Ovary (tissue), 9 donors: ENCODE measurements around the gene SNX10. TPM values are rescaled to one million over a fixed set of nuclear protein-coding genes. Genes with fewer than 3 reads are reported as not detected.

Experiments
- DNase-seq, 5 donors: peaks; one replicate each; pipeline ENCODE4 v3.0.0-alpha.2; 2019 to 2020
- H3K27ac ChIP-seq, 2 donors: fragments of 200-600 bp; one replicate each; pipeline versions ENCODE4 v1.5.1 to v1.8.0; 2019 to 2022
- H3K27me3 ChIP-seq: fragments of 200-600 bp; one replicate; pipeline ENCODE4 v1.8.0; 2022
- H3K36me3 ChIP-seq: fragments of 200-600 bp; sonication (generic); one replicate; pipeline ENCODE4 v1.5.1; 2019
- H3K4me1 ChIP-seq: one replicate; pipeline ENCODE4 v1.8.1; 2013; ENCODE audit warnings: mild to moderate bottlenecking, moderate library complexity; ENCODE audit not compliant: insufficient read depth
- H3K4me3 ChIP-seq: fragments of 200-600 bp; sonication (generic); one replicate; pipeline ENCODE4 v1.5.1; 2017
- H3K9me3 ChIP-seq, 2 donors: fragments of 200-600 bp in 1 of 2; sonication (generic) in 1 of 2; one replicate each; pipeline versions ENCODE4 v1.5.1 to v1.8.1; 2013 to 2019; ENCODE audit warnings: mild to moderate bottlenecking in 1 of 2, moderate library complexity in 1 of 2
- CTCF ChIP-seq, 3 donors: fragments of 450-650 bp in 2 of 3; fragments of 200-600 bp in 1 of 3; IDR thresholded peaks; one replicate each; pipeline versions ENCODE4 v1.5.1 to v1.8.0; 2016 to 2022; ENCODE audit warnings: antibody characterized with exemption in 3 of 3, mild to moderate bottlenecking in 1 of 3
- EP300 ChIP-seq: sonication (generic); formaldehyde crosslinking; IDR thresholded peaks from one replicate; pipeline ENCODE4 v1.6.1; 2017; ENCODE audit warnings: antibody characterized with exemption
- POLR2A ChIP-seq: fragments of 450-650 bp; IDR thresholded peaks from one replicate; pipeline ENCODE4 v1.6.1; 2017; ENCODE audit warnings: antibody characterized with exemption, mild to moderate bottlenecking, moderate library complexity
- WGBS, 3 donors: extraction: QIAGEN DNeasy Blood & Tissue Kit in 1 of 3; methylation state at CpG; one replicate each; pipeline versions ENCODE4 v1.1.5 to v1.1.7; 2013 to 2017; 5-methylcytosine and 5-hydroxymethylcytosine counted together
- intact Hi-C, 4 donors: fragments of 100-400 bp; cut with DNase I; formaldehyde crosslinking; loops; one replicate each; pipeline versions ENCODE4 v1.11.0 to v1.15.1; 2022 to 2023
- polyA plus RNA-seq, 2 donors: library from polyadenylated mRNA; stranded (reverse); fragments of 200-250 nt in 1 of 2; fragments of 350-450 nt in 1 of 2; fragmentation: Illumina TruSeq in 1 of 2; extraction: RNeasy Lipid Tissue Mini Kit (QIAGEN cat#74804) in 1 of 2; gene quantifications; one replicate each; pipeline ENCODE4 v1.2.3, GENCODE V29; 2013 to 2014
- total RNA-seq, 7 donors: library from RNA; depleted of rRNA in 2 of 7; stranded (reverse); fragments of >200 nt in 2 of 7; fragmentation: NEBNext Ultra II Directional in 3 of 7; extraction: Animal tissue kit (Norgen Biotek cat#: 25700) in 3 of 7; gene quantifications; one replicate each; pipeline versions ENCODE4 v1.1.0 to v1.2.4, GENCODE V29; 2016 to 2023
- donor health status: DM: no; HTN: no; CAD: no; lungs with moderate emphysema.
- donor health status: DM: no; HTN: no; CAD: no.
- donor health status: Bipolar disorder and iron deficiency.
- donor health status: DM: yes; HTN: yes; CAD: no.
- donor health status: DM: no; HTN: no; CAD: no.
- donor health status: DM: yes; HTN: yes; CAD: no.

SNX10 gene
- total and polyA plus RNA-seq, 9 donors = 1.1 to 6.4 (median 2.0) TPM

GRCh38 chr7:26356229-26356628 is 64.6 kb downstream of the SNX10 start:
- no peaks in the 10 kb centered on the region for H3K4me1 ChIP-seq
- intact Hi-C loops = loop anchor here in 1 of 4 donors (10.0 kb wide), 1 partner anchor 271 kb away; no protein-coding TSS in a partner anchor
- no peaks in the 10 kb centered on the region for H3K9me3 ChIP-seq
- no peaks in the 10 kb centered on the region for H3K27me3 ChIP-seq
- DNase-seq = no peak
- WGBS, 3 donors = 82 to 90% (median 90%) methylated on average over 3 of the region's 3 CpGs
- no peak overlapping the region for H3K27ac ChIP-seq
- no peaks in the 10 kb centered on the region for H3K36me3 ChIP-seq
- H3K4me3 ChIP-seq = no peak overlapping the region
- TF ChIP-seq EP300 (no peak), CTCF (IDR thresholded peaks at IDR 0.05) (no peak), POLR2A (no peak)

GRCh38 chr7:26356929-26357798 is 65.5 kb downstream of the SNX10 start:
- no peak for DNase-seq
- Histone ChIP-seq H3K36me3 (no peaks in the 10 kb centered on the region), H3K9me3 (no peaks in the 10 kb centered on the region), H3K4me3 (no peak overlapping the region), H3K27me3 (no peaks in the 10 kb centered on the region), H3K4me1 (no peaks in the 10 kb centered on the region), H3K27ac (no peak overlapping the region)
- WGBS, 3 donors = 53 to 89% (median 83%) methylated on average over 4 of the region's 4 CpGs
- intact Hi-C loops = loop anchor here in 1 of 4 donors (10.0 kb wide), 1 partner anchor 272 kb away; no protein-coding TSS in a partner anchor
- TF ChIP-seq EP300 (no peak), POLR2A (no peak), CTCF (IDR thresholded peaks at IDR 0.05) (no peak)

GRCh38 chr7:26357799-26358151 is 66.1 kb downstream of the SNX10 start:
- Histone ChIP-seq H3K4me1 (no peaks in the 10 kb centered on the region), H3K9me3 (no peaks in the 10 kb centered on the region), H3K27ac (no peak overlapping the region), H3K36me3 (no peaks in the 10 kb centered on the region), H3K4me3 (no peak overlapping the region), H3K27me3 (no peaks in the 10 kb centered on the region)
- WGBS, 3 donors = 74 to 77% (median 77%) methylated on average over 2 of the region's 2 CpGs
- TF ChIP-seq EP300 (no peak), CTCF (IDR thresholded peaks at IDR 0.05) (no peak), POLR2A (no peak)
- no peak for DNase-seq
- intact Hi-C loops = loop anchor here in 1 of 4 donors (10.0 kb wide), 1 partner anchor 273 kb away; no protein-coding TSS in a partner anchor

- intact Hi-C loops = loop anchor here (5.0 to 10.0 kb wide), 4 partner anchors 266 to 468 kb away; no protein-coding TSS in a partner anchor
- Histone ChIP-seq H3K4me3 (no peak overlapping the region), H3K27me3 (no peaks in the 10 kb centered on the region), H3K36me3 (no peaks in the 10 kb centered on the region), H3K27ac (no peak overlapping the region), H3K4me1 (no peaks in the 10 kb centered on the region), H3K9me3 (no peaks in the 10 kb centered on the region)
- no peak for DNase-seq
- WGBS, 3 donors = 60 to 74% (median 66%) methylated on average over 3 of the region's 3 CpGs
- no peak for TF ChIP-seq POLR2A
- TF ChIP-seq CTCF (IDR thresholded peaks at IDR 0.05) = no peak
- TF ChIP-seq EP300 = no peak
Measured at GRCh38 chr7:26360650-26361049, 69.0 kb downstream of the SNX10 start.
